Esophagus muscularis mucosa (tissue), 4 donors: ENCODE results near the gene CAMKK2. TPM values are rescaled to one million over a fixed set of nuclear protein-coding genes. Genes with fewer than 3 reads are reported as not detected.

Experiments
- DNase-seq: peaks from one replicate; pipeline ENCODE4 v3.0.0-alpha.2; 2017; ENCODE audit errors: extremely low spot score
- H3K27ac ChIP-seq, 4 donors: fragments of 200-600 bp; sonication (generic); replicated peaks in 1 of 4; 1 replicate in 3 of 4; 2 replicates in 1 of 4; pipeline ENCODE4 v1.5.1; 2016 to 2019; ENCODE audit warnings: mild to moderate bottlenecking in 1 of 4
- H3K27me3 ChIP-seq, 4 donors: fragments of 200-600 bp; sonication (generic); one replicate each; pipeline versions ENCODE4 v1.5.1 to v1.6.0; 2016 to 2019
- H3K36me3 ChIP-seq, 4 donors: fragments of 200-600 bp; sonication (generic); one replicate each; pipeline ENCODE4 v1.5.1; 2016 to 2019
- H3K4me1 ChIP-seq, 4 donors: fragments of 200-600 bp; sonication (generic); one replicate each; pipeline ENCODE4 v1.5.1; 2016 to 2019
- H3K4me3 ChIP-seq, 4 donors: fragments of 200-600 bp; sonication (generic); 1 replicate in 2 of 4; 2 replicates in 2 of 4; pipeline ENCODE4 v1.5.1; 2016 to 2019; ENCODE audit warnings: mild to moderate bottlenecking in 4 of 4, moderate library complexity in 1 of 4
- H3K9me3 ChIP-seq, 4 donors: fragments of 200-600 bp; sonication (generic); 1 replicate in 3 of 4; 2 replicates in 1 of 4; pipeline ENCODE4 v1.5.1; 2016 to 2019
- CTCF ChIP-seq, 3 experiments: fragments of 200-600 bp in 2 of 3; fragments of 450-650 bp in 1 of 3; sonication (generic) in 2 of 3; IDR thresholded peaks; one replicate each; pipeline ENCODE4 v1.5.1; 2017 to 2019; ENCODE audit warnings: antibody characterized with exemption in 3 of 3, mild to moderate bottlenecking in 2 of 3, moderate library complexity in 1 of 3
- EP300 ChIP-seq: sonication (generic); formaldehyde crosslinking; IDR thresholded peaks from one replicate; pipeline ENCODE4 v1.6.1; 2017; ENCODE audit warnings: antibody characterized with exemption
- POLR2A ChIP-seq: fragments of 450-650 bp; IDR thresholded peaks from one replicate; pipeline ENCODE4 v1.6.1; 2017; ENCODE audit warnings: antibody characterized with exemption, moderate library complexity, mild to moderate bottlenecking, low read depth
- POLR2AphosphoS5 ChIP-seq, 2 donors: sonication (generic); formaldehyde crosslinking; IDR thresholded peaks; one replicate each; pipeline ENCODE4 v1.6.1; 2017; ENCODE audit warnings: antibody characterized with exemption in 2 of 2
- WGBS: methylation state at CpG from one replicate; pipeline ENCODE4 v1.1.5; 2018; 5-methylcytosine and 5-hydroxymethylcytosine counted together
- intact Hi-C: fragments of 100-400 bp; cut with DNase I; formaldehyde crosslinking; loops from one replicate; pipeline ENCODE4 v1.15.1; 2023
- total RNA-seq, 4 donors: library from RNA; depleted of rRNA; stranded (reverse); fragments of >200 nt; gene quantifications; one replicate each; pipeline versions ENCODE4 v1.1.0 to v1.2.1, GENCODE V29; 2016

The CAMKK2 gene
- total RNA-seq, 4 donors from 2014 or later = 23.9 to 45.0 (median 37.4) TPM

GRCh38 chr12:121196902-121197301 lies 99.6 kb downstream of the CAMKK2 start:
- H3K4me3 ChIP-seq = no peak overlapping the region
- WGBS = 72% methylated on average over 6 of the region's 6 CpGs
- intact Hi-C loops = no loop called here
- no peak overlapping the region for H3K27ac ChIP-seq
- no peaks in the 10 kb centered on the region for H3K36me3 ChIP-seq
- no peak for DNase-seq
- H3K9me3 ChIP-seq = no peaks in the 10 kb centered on the region
- TF ChIP-seq CTCF (IDR thresholded peaks at IDR 0.05) = no peak
- no peak for TF ChIP-seq EP300
- no peak for TF ChIP-seq POLR2AphosphoS5 (IDR thresholded peaks at IDR 0.05)
- no peak for TF ChIP-seq POLR2A
- H3K4me1 ChIP-seq = no peaks in the 10 kb centered on the region
- no peaks in the 10 kb centered on the region for H3K27me3 ChIP-seq

GRCh38 chr12:121191151-121191550 lies 105.4 kb downstream of the CAMKK2 start:
- Histone ChIP-seq H3K4me1 (no peaks in the 10 kb centered on the region), H3K36me3 (no peaks in the 10 kb centered on the region), H3K27ac (peak overlapping the region in 2 of 4 donors; percentile 40 to 46), H3K27me3 (no peaks in the 10 kb centered on the region), H3K9me3 (no peaks in the 10 kb centered on the region), H3K4me3 (no peak overlapping the region)
- WGBS = 67% methylated on average over 3 of the region's 3 CpGs
- no peak for DNase-seq
- intact Hi-C loops = no loop called here
- TF ChIP-seq EP300 = no peak
- no peak for TF ChIP-seq POLR2A
- no peak for TF ChIP-seq POLR2AphosphoS5 (IDR thresholded peaks at IDR 0.05)
- no peak for TF ChIP-seq CTCF (IDR thresholded peaks at IDR 0.05)

GRCh38 chr12:121190523-121191031 lies 105.9 kb downstream of the CAMKK2 start:
- intact Hi-C loops = no loop called here
- 60% methylated on average over 2 of the region's 2 CpGs for WGBS
- no peaks in the 10 kb centered on the region for H3K9me3 ChIP-seq
- H3K36me3 ChIP-seq = no peaks in the 10 kb centered on the region
- DNase-seq = no peak
- H3K4me3 ChIP-seq = no peak overlapping the region
- peak overlapping the region in 2 of 4 donors; percentile 40 to 46 for H3K27ac ChIP-seq
- H3K4me1 ChIP-seq = no peaks in the 10 kb centered on the region
- no peak for TF ChIP-seq CTCF (IDR thresholded peaks at IDR 0.05)
- TF ChIP-seq EP300 = no peak
- no peak for TF ChIP-seq POLR2AphosphoS5 (IDR thresholded peaks at IDR 0.05)
- no peak for TF ChIP-seq POLR2A
- H3K27me3 ChIP-seq = no peaks in the 10 kb centered on the region

GRCh38 chr12:121189619-121190155 lies 106.8 kb downstream of the CAMKK2 start:
- intact Hi-C loops = no loop called here
- WGBS = 96% methylated on average over 8 of the region's 9 CpGs
- no peak for TF ChIP-seq POLR2A
- no peak for TF ChIP-seq CTCF (IDR thresholded peaks at IDR 0.05)
- TF ChIP-seq POLR2AphosphoS5 (IDR thresholded peaks at IDR 0.05) = no peak
- TF ChIP-seq EP300 = no peak
- Histone ChIP-seq H3K4me1 (no peaks in the 10 kb centered on the region), H3K36me3 (peaks cover 0 to 3% (median 1%) of the 10 kb centered on the region in 4 donors), H3K4me3 (no peak overlapping the region), H3K27ac (no peak overlapping the region), H3K27me3 (no peaks in the 10 kb centered on the region), H3K9me3 (no peaks in the 10 kb centered on the region)
- no peak for DNase-seq

GRCh38 chr12:121189131-121189530 lies 107.4 kb downstream of the CAMKK2 start:
- intact Hi-C loops = no loop called here
- 89% methylated on average over 9 of the region's 9 CpGs for WGBS

More at GRCh38 chr12:121189131-121189530, 107.4 kb downstream of the CAMKK2 start:
- Histone ChIP-seq H3K4me3 (no peak overlapping the region), H3K4me1 (no peaks in the 10 kb centered on the region), H3K27ac (no peak overlapping the region), H3K36me3 (peaks cover 0 to 7% (median 6%) of the 10 kb centered on the region in 4 donors), H3K9me3 (no peaks in the 10 kb centered on the region), H3K27me3 (no peaks in the 10 kb centered on the region)
- TF ChIP-seq CTCF (IDR thresholded peaks at IDR 0.05) = no peak
- TF ChIP-seq POLR2AphosphoS5 (IDR thresholded peaks at IDR 0.05) = no peak
- no peak for TF ChIP-seq EP300
- TF ChIP-seq POLR2A = no peak
- no peak for DNase-seq
